ENCODE results near the gene IL1A.

- TF ChIP-seq CTCF (IDR thresholded peaks at IDR 0.05; ENCODE audit: borderline replicate concordance, extremely low read depth, low read length, poor library complexity, severe bottlenecking): no peak
- no peak for TF ChIP-seq EZH2 (IDR thresholded peaks at IDR 0.05; ENCODE audit: borderline replicate concordance, low read depth, low read length, severe bottlenecking)
Observed at GRCh38 chr2:112728029-112728362, 56.3 kb downstream of the IL1A start.

All from DND-41 (cell line).